DOHH2 (cell line): ENCODE measurements around the gene TIGD1.

Source experiments
- EZH2phosphoT487 ChIP-seq: fragments of 200-600 bp; sonication (generic); IDR thresholded peaks from 2 replicates; pipeline ENCODE4 v1.6.1; 2017; ENCODE audit warnings: borderline replicate concordance, mild to moderate bottlenecking, antibody characterized with exemption, low read length, moderate library complexity, mixed read lengths
- TF ChIP-seq, protein P1 (sequence below): fragments of 200-600 bp; sonication (generic); IDR thresholded peaks from one replicate; pipeline ENCODE4 v1.5.1; 2014; ENCODE audit warnings: antibody characterized with exemption, mild to moderate bottlenecking, low read depth, low read length; ENCODE audit not compliant: poor library complexity, severe bottlenecking

DNA sequence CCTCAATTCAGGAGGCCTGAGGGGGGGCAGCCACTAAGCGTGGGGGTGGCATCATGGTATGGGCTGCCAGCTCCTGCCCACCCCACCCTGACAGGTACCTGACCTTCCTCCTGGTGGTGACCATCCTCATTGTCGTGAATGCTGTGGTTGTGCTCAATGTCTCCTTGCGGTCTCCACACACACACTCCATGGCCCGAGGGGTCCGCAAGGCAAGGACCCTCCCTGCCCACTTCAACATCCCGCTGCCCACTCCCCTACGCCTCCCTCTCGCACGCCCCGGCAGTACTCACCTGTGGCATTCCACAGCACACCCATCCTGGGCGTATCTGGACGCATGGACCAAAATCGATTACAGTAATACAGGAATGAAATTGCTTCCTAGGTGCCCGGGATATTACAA, 6.9 kb downstream of the TIGD1 start:
- TF ChIP-seq, protein P1, sequence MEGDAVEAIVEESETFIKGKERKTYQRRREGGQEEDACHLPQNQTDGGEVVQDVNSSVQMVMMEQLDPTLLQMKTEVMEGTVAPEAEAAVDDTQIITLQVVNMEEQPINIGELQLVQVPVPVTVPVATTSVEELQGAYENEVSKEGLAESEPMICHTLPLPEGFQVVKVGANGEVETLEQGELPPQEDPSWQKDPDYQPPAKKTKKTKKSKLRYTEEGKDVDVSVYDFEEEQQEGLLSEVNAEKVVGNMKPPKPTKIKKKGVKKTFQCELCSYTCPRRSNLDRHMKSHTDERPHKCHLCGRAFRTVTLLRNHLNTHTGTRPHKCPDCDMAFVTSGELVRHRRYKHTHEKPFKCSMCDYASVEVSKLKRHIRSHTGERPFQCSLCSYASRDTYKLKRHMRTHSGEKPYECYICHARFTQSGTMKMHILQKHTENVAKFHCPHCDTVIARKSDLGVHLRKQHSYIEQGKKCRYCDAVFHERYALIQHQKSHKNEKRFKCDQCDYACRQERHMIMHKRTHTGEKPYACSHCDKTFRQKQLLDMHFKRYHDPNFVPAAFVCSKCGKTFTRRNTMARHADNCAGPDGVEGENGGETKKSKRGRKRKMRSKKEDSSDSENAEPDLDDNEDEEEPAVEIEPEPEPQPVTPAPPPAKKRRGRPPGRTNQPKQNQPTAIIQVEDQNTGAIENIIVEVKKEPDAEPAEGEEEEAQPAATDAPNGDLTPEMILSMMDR, result no peak
- no peak for TF ChIP-seq EZH2phosphoT487
